NOMO-1 treated with DMSO at 0.1 percent for 48 hours (cell line): ENCODE data around the gene BAG3.

Source experiments
- DNase-seq: peaks from one replicate; lab custom pipeline; 2025; ENCODE audit not compliant: unreplicated experiment; lab: John Stamatoyannopoulos, UW

The BAG3 gene

DNA sequence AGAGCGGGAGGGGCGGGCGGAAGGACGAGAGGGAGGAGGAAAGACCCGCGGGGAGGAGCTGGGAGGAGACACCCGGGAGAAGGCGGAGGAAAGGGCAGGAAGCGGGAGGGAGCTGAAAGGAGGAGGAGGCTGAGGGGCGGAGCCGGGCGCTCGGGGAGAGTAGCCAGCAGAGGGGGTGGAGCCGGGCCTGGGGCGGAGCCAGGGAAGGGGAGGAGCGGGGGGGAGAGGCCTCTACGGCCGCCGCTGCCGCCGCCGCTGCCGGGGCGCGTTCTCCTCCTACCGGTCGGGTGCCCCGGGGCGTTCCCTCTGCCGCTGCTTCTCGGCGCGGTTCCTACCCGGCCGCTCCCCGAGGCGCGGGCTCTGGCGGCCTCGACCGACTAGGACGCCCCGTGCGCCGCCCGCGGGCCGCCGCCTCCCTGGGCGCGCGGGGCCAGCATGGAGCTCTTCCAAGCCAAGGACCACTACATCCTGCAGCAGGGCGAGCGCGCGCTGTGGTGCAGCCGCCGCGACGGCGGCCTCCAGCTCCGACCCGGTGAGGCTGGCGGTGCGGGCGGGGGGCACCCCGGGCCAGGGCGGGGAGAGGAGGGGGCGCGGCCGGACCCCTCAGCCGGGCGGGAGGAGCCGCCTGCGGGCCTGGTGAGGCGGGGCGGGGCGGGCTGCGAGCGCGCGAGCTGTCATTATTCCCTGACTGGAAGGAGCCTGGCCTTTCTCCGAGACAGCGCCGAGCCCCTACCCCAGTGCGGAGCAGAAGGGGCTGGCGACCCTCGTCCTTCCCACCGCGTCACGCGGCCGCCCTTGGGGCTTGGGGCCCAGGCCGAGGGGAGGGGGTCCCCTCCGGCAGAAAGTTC lies 74.9 kb downstream of the BAG3 start, which contains the start of gene INPP5F:
Gene INPP5F, plus strand, starts transcription at position 223 of the 848 bp plus-strand sequence. Its CDS starts 213 bp downstream, at position 436.
- DNase-seq = peak; percentile 98

DNA sequence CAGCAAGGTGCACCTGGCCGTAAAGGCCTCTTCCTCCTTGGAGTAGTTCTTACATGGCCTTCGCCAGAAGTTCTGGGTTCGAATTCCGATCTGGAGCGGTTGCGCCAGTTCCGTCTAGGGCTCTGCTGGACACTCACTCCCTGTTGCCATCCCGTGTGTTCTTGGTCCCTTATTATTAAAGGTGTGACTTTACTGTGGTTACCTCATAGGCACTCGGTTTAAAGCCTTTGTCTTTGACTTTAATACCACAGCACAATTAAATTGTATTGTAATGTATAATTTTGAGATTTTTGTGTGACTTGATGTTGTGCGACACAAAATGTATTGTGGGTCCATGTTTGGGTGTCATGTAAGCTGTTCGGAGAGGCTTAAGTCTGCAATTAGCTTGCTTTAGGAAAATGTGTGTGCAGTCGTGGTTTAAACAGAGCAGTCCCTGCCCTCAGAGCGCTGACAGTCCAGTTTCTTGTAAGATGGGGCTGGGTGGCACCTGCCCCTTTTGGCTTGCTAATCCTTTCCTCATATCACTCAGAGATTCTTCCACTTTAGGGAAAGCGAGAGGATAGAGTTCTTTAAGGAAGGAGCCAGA lies 75.6 kb downstream of the BAG3 start:
- no peak for DNase-seq
